ENCODE measurements around the gene HOXA11. TPM values are rescaled to one million over a fixed set of nuclear protein-coding genes. Genes with fewer than 3 reads are reported as not detected.

Gene HOXA11
- total RNA-seq, 1 experiment from 2014 or later = not detected

GRCh38 chr7:27141137-27141922 lies 43.7 kb downstream of the HOXA11 start:
- no peak overlapping the region for H3K4me2 ChIP-seq (ENCODE audit: low read depth, low read length, poor library complexity, severe bottlenecking)
- no peaks in the 10 kb centered on the region for H3K9me3 ChIP-seq (ENCODE audit: low read length)
- DNase-seq = no peak
- no peaks in the 10 kb centered on the region for H4K20me1 ChIP-seq (ENCODE audit: insufficient read depth, low read depth, low read length)
- H3K9me2 ChIP-seq (replicated peaks; ENCODE audit: insufficient read depth, low read length) = no peaks in the 10 kb centered on the region
- H3K36me3 ChIP-seq (ENCODE audit: insufficient read depth, low read length) = peaks cover 20% of the 10 kb centered on the region; the same call in 1 of the 2 replicates
- no peak overlapping the region for H2AFZ ChIP-seq (ENCODE audit: low read length)
- no peak overlapping the region for H3K4me3 ChIP-seq (ENCODE audit: low read length)
- H3K4me1 ChIP-seq (ENCODE audit: low read length) = no peaks in the 10 kb centered on the region
- no peaks in the 10 kb centered on the region for H3K27me3 ChIP-seq (ENCODE audit: low read length)
- no peak overlapping the region for H3K9ac ChIP-seq (ENCODE audit: low read length)
- no peak overlapping the region for H3K27ac ChIP-seq (ENCODE audit: low read length)
- peaks cover 5% of the 10 kb centered on the region; the same call in 1 of the 2 replicates for H3K79me2 ChIP-seq (ENCODE audit: low read length)

- Histone ChIP-seq H2AFZ (ENCODE audit: low read length) (no peak overlapping the region), H3K27me3 (ENCODE audit: low read length) (no peaks in the 10 kb centered on the region), H3K36me3 (ENCODE audit: insufficient read depth, low read length) (peaks cover 13% of the 10 kb centered on the region; the same call in 1 of the 2 replicates), H3K4me3 (ENCODE audit: low read length) (no peak overlapping the region), H3K27ac (ENCODE audit: low read length) (no peak overlapping the region), H3K9me2 (replicated peaks; ENCODE audit: insufficient read depth, low read length) (no peaks in the 10 kb centered on the region), H4K20me1 (ENCODE audit: insufficient read depth, low read depth, low read length) (no peaks in the 10 kb centered on the region), H3K79me2 (ENCODE audit: low read length) (peaks cover 2% of the 10 kb centered on the region; the same call in 1 of the 2 replicates), H3K9me3 (ENCODE audit: low read length) (no peaks in the 10 kb centered on the region), H3K9ac (ENCODE audit: low read length) (no peak overlapping the region), H3K4me2 (ENCODE audit: low read depth, low read length, poor library complexity, severe bottlenecking) (no peak overlapping the region), H3K4me1 (ENCODE audit: low read length) (no peaks in the 10 kb centered on the region)
- DNase-seq = no peak
These were observed 44.7 kb downstream of the HOXA11 start for GRCh38 chr7:27140126-27140857.

GRCh38 chr7:27139334-27140125 lies 45.5 kb downstream of the HOXA11 start:
- H3K36me3 ChIP-seq (ENCODE audit: insufficient read depth, low read length) = peaks cover 13% of the 10 kb centered on the region; the same call in 1 of the 2 replicates
- H3K9ac ChIP-seq (ENCODE audit: low read length) = no peak overlapping the region
- H3K9me2 ChIP-seq (replicated peaks; ENCODE audit: insufficient read depth, low read length) = no peaks in the 10 kb centered on the region
- H3K27me3 ChIP-seq (ENCODE audit: low read length) = no peaks in the 10 kb centered on the region
- peaks cover 8% of the 10 kb centered on the region; the same call in 1 of the 2 replicates for H3K79me2 ChIP-seq (ENCODE audit: low read length)
- DNase-seq = no peak
- H3K4me2 ChIP-seq (ENCODE audit: low read depth, low read length, poor library complexity, severe bottlenecking) = no peak overlapping the region
- no peak overlapping the region for H3K27ac ChIP-seq (ENCODE audit: low read length)
- no peaks in the 10 kb centered on the region for H3K4me1 ChIP-seq (ENCODE audit: low read length)
- no peak overlapping the region for H3K4me3 ChIP-seq (ENCODE audit: low read length)
- H2AFZ ChIP-seq (ENCODE audit: low read length) = no peak overlapping the region
- no peaks in the 10 kb centered on the region for H4K20me1 ChIP-seq (ENCODE audit: insufficient read depth, low read depth, low read length)
- H3K9me3 ChIP-seq (ENCODE audit: low read length) = no peaks in the 10 kb centered on the region

GRCh38 chr7:27138985-27139333 lies 46.1 kb downstream of the HOXA11 start:
- peaks cover 13% of the 10 kb centered on the region; the same call in 1 of the 2 replicates for H3K79me2 ChIP-seq (ENCODE audit: low read length)
- H3K9ac ChIP-seq (ENCODE audit: low read length) = no peak overlapping the region
- no peaks in the 10 kb centered on the region for H3K9me2 ChIP-seq (replicated peaks; ENCODE audit: insufficient read depth, low read length)

GRCh38 chr7:27138472-27138871 lies 46.6 kb downstream of the HOXA11 start:
- H3K27me3 ChIP-seq (ENCODE audit: low read length) = no peaks in the 10 kb centered on the region
- DNase-seq = no peak
- no peak overlapping the region for H3K9ac ChIP-seq (ENCODE audit: low read length)
- H4K20me1 ChIP-seq (ENCODE audit: insufficient read depth, low read depth, low read length) = no peaks in the 10 kb centered on the region
- H3K4me3 ChIP-seq (ENCODE audit: low read length) = no peak overlapping the region
- no peaks in the 10 kb centered on the region for H3K9me3 ChIP-seq (ENCODE audit: low read length)
- H3K79me2 ChIP-seq (ENCODE audit: low read length) = peaks cover 18% of the 10 kb centered on the region; the same call in 1 of the 2 replicates
- H2AFZ ChIP-seq (ENCODE audit: low read length) = no peak overlapping the region
- peaks cover 10% of the 10 kb centered on the region; the same call in 1 of the 2 replicates for H3K36me3 ChIP-seq (ENCODE audit: insufficient read depth, low read length)
- H3K4me1 ChIP-seq (ENCODE audit: low read length) = no peaks in the 10 kb centered on the region
- no peak overlapping the region for H3K4me2 ChIP-seq (ENCODE audit: low read depth, low read length, poor library complexity, severe bottlenecking)
- H3K27ac ChIP-seq (ENCODE audit: low read length) = no peak overlapping the region
- no peaks in the 10 kb centered on the region for H3K9me2 ChIP-seq (replicated peaks; ENCODE audit: insufficient read depth, low read length)

More at GRCh38 chr7:27138985-27139333, 46.1 kb downstream of the HOXA11 start:
- Histone ChIP-seq H3K27me3 (ENCODE audit: low read length) (no peaks in the 10 kb centered on the region), H3K4me2 (ENCODE audit: low read depth, low read length, poor library complexity, severe bottlenecking) (no peak overlapping the region), H2AFZ (ENCODE audit: low read length) (no peak overlapping the region), H3K27ac (ENCODE audit: low read length) (no peak overlapping the region), H3K9me3 (ENCODE audit: low read length) (no peaks in the 10 kb centered on the region), H4K20me1 (ENCODE audit: insufficient read depth, low read depth, low read length) (no peaks in the 10 kb centered on the region), H3K4me3 (ENCODE audit: low read length) (no peak overlapping the region), H3K36me3 (ENCODE audit: insufficient read depth, low read length) (peaks cover 11% of the 10 kb centered on the region; the same call in 1 of the 2 replicates), H3K4me1 (ENCODE audit: low read length) (no peaks in the 10 kb centered on the region)
- DNase-seq = no peak

- H3K79me2 ChIP-seq (ENCODE audit: low read length) = peaks cover 21% of the 10 kb centered on the region; the same call in 1 of the 2 replicates
- H3K36me3 ChIP-seq (ENCODE audit: insufficient read depth, low read length) = peaks cover 10% of the 10 kb centered on the region; the same call in 1 of the 2 replicates
- no peak overlapping the region for H3K9ac ChIP-seq (ENCODE audit: low read length)
These were observed 47.3 kb downstream of the HOXA11 start for GRCh38 chr7:27137640-27138315.

GRCh38 chr7:27134392-27134791 lies 50.6 kb downstream of the HOXA11 start:
- Histone ChIP-seq H3K9ac (ENCODE audit: low read length) (no peak overlapping the region), H3K27me3 (ENCODE audit: low read length) (no peaks in the 10 kb centered on the region), H3K79me2 (ENCODE audit: low read length) (peaks cover 21% of the 10 kb centered on the region; the same call in 1 of the 2 replicates), H3K4me3 (ENCODE audit: low read length) (no peak overlapping the region), H3K4me1 (ENCODE audit: low read length) (no peaks in the 10 kb centered on the region), H3K36me3 (ENCODE audit: insufficient read depth, low read length) (peaks cover 10% of the 10 kb centered on the region; the same call in 1 of the 2 replicates), H3K27ac (ENCODE audit: low read length) (no peak overlapping the region), H3K4me2 (ENCODE audit: low read depth, low read length, poor library complexity, severe bottlenecking) (no peak overlapping the region), H4K20me1 (ENCODE audit: insufficient read depth, low read depth, low read length) (no peaks in the 10 kb centered on the region), H3K9me3 (ENCODE audit: low read length) (no peaks in the 10 kb centered on the region), H3K9me2 (replicated peaks; ENCODE audit: insufficient read depth, low read length) (no peaks in the 10 kb centered on the region), H2AFZ (ENCODE audit: low read length) (no peak overlapping the region)
- DNase-seq = no peak

More at GRCh38 chr7:27137640-27138315, 47.3 kb downstream of the HOXA11 start:
- no peak for DNase-seq
- Histone ChIP-seq H3K9me2 (replicated peaks; ENCODE audit: insufficient read depth, low read length) (no peaks in the 10 kb centered on the region), H2AFZ (ENCODE audit: low read length) (no peak overlapping the region), H3K27ac (ENCODE audit: low read length) (no peak overlapping the region), H3K4me3 (ENCODE audit: low read length) (no peak overlapping the region), H3K9me3 (ENCODE audit: low read length) (no peaks in the 10 kb centered on the region), H4K20me1 (ENCODE audit: insufficient read depth, low read depth, low read length) (no peaks in the 10 kb centered on the region), H3K4me1 (ENCODE audit: low read length) (no peaks in the 10 kb centered on the region), H3K27me3 (ENCODE audit: low read length) (no peaks in the 10 kb centered on the region), H3K4me2 (ENCODE audit: low read depth, low read length, poor library complexity, severe bottlenecking) (no peak overlapping the region)
